ENCODE measurements around the gene MYO1H.

DNA sequence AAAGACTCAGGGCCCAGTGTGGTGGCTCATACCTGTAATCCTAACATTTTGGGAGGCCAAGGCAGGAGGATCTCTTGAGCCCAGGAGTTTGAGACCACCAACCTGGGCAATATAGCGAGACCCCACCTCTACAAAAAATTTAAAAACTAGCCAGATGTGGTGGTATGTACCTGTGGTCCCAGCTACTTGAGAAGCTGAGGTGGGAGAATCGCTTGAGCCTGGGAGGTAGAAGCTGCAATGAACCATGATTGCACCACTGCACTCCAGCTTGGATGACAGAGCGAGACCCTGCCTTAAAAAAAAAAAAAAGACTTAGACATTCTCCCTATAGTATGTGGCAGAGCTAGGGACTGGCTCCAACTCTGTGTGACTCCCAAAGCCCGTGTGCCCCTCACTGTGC, 132.7 kb downstream of the MYO1H start:
- TF ChIP-seq, protein P1, sequence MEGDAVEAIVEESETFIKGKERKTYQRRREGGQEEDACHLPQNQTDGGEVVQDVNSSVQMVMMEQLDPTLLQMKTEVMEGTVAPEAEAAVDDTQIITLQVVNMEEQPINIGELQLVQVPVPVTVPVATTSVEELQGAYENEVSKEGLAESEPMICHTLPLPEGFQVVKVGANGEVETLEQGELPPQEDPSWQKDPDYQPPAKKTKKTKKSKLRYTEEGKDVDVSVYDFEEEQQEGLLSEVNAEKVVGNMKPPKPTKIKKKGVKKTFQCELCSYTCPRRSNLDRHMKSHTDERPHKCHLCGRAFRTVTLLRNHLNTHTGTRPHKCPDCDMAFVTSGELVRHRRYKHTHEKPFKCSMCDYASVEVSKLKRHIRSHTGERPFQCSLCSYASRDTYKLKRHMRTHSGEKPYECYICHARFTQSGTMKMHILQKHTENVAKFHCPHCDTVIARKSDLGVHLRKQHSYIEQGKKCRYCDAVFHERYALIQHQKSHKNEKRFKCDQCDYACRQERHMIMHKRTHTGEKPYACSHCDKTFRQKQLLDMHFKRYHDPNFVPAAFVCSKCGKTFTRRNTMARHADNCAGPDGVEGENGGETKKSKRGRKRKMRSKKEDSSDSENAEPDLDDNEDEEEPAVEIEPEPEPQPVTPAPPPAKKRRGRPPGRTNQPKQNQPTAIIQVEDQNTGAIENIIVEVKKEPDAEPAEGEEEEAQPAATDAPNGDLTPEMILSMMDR (IDR thresholded peaks at IDR 0.05): no peak
- no peak for TF ChIP-seq POLR2A (IDR thresholded peaks at IDR 0.05)

Measured in adrenal gland (tissue), 5 donors.